GM12878 (cell line): Measurements from ENCODE around the gene CD93. TPM values are rescaled to one million over a fixed set of nuclear protein-coding genes. Genes with fewer than 3 reads are reported as not detected.
A peak's percentile ranks its signal among the peaks of the same experiment; 100 is the strongest.

Experiments
- ATAC-seq: fragments of 200-7000 bp; cut with Tn5 transposase; 3 replicates; pipeline ENCODE4 v1.9.1; 2020; ENCODE audit warnings: mild to moderate bottlenecking, moderate library complexity
- BruUV-seq: library from RNA; stranded (reverse); fragments of 400-500 nt; replicated peaks from 2 replicates; lab custom pipeline; 2021; lab: Mats Ljungman, UMichigan
- CTCF ChIA-PET: fragments of 300-600 bp; sonication (Branson Sonifier 250); formaldehyde crosslinking; extraction: SDS; loops from one replicate; lab custom pipeline; 2021; ENCODE audit warnings: inconsistent platforms; lab: Yijun Ruan, JAX
- POLR2A ChIA-PET: fragments of 350-600 bp; formaldehyde crosslinking; extraction: SDS; loops from one replicate; lab custom pipeline; 2021; ENCODE audit warnings: inconsistent platforms; lab: Charles Lee
- RAD21 ChIA-PET: fragments of 300-600 bp; sonication (Branson Sonifier 250); formaldehyde crosslinking; loops from one replicate; lab custom pipeline; 2023; ENCODE audit warnings: antibody characterized with exemption; ENCODE audit not compliant: unreplicated experiment; lab: Charles Lee
- SMC1A ChIA-PET: fragments of 300-600 bp; sonication (Branson Sonifier 250); formaldehyde crosslinking; loops from one replicate; lab custom pipeline; 2023; ENCODE audit not compliant: unreplicated experiment, uncharacterized antibody; lab: Charles Lee
- DNase-seq: peaks from one replicate; pipeline ENCODE4 v3.0.0-alpha.2; 2011; ENCODE audit warnings: low read depth, low spot score
- FAIRE-seq: peaks from 3 replicates; lab custom pipeline; 2011; peaks lifted over from hg19 to GRCh38; lab: Jason Lieb, UNC
- H2AFZ ChIP-seq: 2 replicates; pipeline ENCODE4 v1.6.0; 2011; ENCODE audit warnings: low read depth, low read length, control low read depth; ENCODE audit not compliant: control insufficient read depth
- H3K27ac ChIP-seq: 2 replicates; pipeline ENCODE4 v1.5.1; 2011; ENCODE audit warnings: control low read depth; ENCODE audit not compliant: control insufficient read depth, insufficient read depth
- H3K27me3 ChIP-seq, 2 experiments: replicated peaks in 1 of 2; 2 replicates each; pipeline versions ENCODE4 v1.6.0 to v1.6.1; 2011; ENCODE audit warnings: low read length in 1 of 2; ENCODE audit not compliant: control insufficient read depth in 2 of 2, insufficient read depth in 2 of 2
- H3K36me3 ChIP-seq, 2 experiments: 2 replicates each; pipeline ENCODE4 v1.5.1; 2011; ENCODE audit warnings: low read length in 1 of 2; ENCODE audit not compliant: control insufficient read depth in 2 of 2, insufficient read depth in 2 of 2
- H3K4me1 ChIP-seq: 2 replicates; pipeline ENCODE4 v1.6.1; 2011; ENCODE audit warnings: mild to moderate bottlenecking, low read length, moderate library complexity, mixed read lengths; ENCODE audit not compliant: control insufficient read depth, insufficient read depth
- H3K4me2 ChIP-seq: 2 replicates; pipeline ENCODE4 v1.6.0; 2011; ENCODE audit warnings: control low read depth; ENCODE audit not compliant: control insufficient read depth, insufficient read depth
- H3K4me3 ChIP-seq: fragments of 200-600 bp; sonication (generic); 2 replicates; pipeline ENCODE4 v1.5.1; 2016
- H3K79me2 ChIP-seq: 2 replicates; pipeline ENCODE4 v1.6.0; 2011; ENCODE audit warnings: low read length; ENCODE audit not compliant: control insufficient read depth, insufficient read depth
- H3K9ac ChIP-seq: 2 replicates; pipeline ENCODE4 v1.8.0; 2011; ENCODE audit warnings: low read length, control low read depth, mixed read lengths; ENCODE audit not compliant: control insufficient read depth, insufficient read depth
- H3K9me3 ChIP-seq: replicated peaks from 3 replicates; pipeline ENCODE4 v1.5.1; 2011; ENCODE audit warnings: mild to moderate bottlenecking, low read length; ENCODE audit not compliant: control insufficient read depth, insufficient read depth
- H4K20me1 ChIP-seq: 2 replicates; pipeline ENCODE4 v1.6.0; 2011; ENCODE audit not compliant: control insufficient read depth, insufficient read depth
- ASH2L ChIP-seq: fragments of 300-600, 200-600 bp; sonication (generic); IDR thresholded peaks from 2 replicates; pipeline ENCODE4 v1.6.1; 2017; ENCODE audit warnings: low read depth, mild to moderate bottlenecking, borderline replicate concordance
- CHD1 ChIP-seq: IDR thresholded peaks from 2 replicates; pipeline ENCODE4 v1.6.1; 2012; ENCODE audit warnings: low read depth, low read length, improper control_type of control experiment
- DPF2 ChIP-seq: fragments of 450-650 bp; IDR thresholded peaks from 2 replicates; pipeline ENCODE4 v1.6.1; 2017; ENCODE audit warnings: mild to moderate bottlenecking
- ETV6 ChIP-seq, 2 experiments: fragments of 450-650 bp in 1 of 2; IDR thresholded peaks in 1 of 2; conservative IDR thresholded peaks in 1 of 2; 2 replicates each; pipeline ENCODE4 v1.6.1; 2014; ENCODE audit warnings: antibody characterized with exemption in 1 of 2, borderline replicate concordance in 1 of 2, low read depth in 1 of 2, mild to moderate bottlenecking in 1 of 2, moderate library complexity in 1 of 2
- KAT2A ChIP-seq: conservative IDR thresholded peaks from 2 replicates; pipeline ENCODE4 v1.6.1; 2011; ENCODE audit warnings: low read depth, low read length; ENCODE audit not compliant: control insufficient read depth
- MYC ChIP-seq: IDR thresholded peaks from 2 replicates; pipeline ENCODE4 v1.6.1; 2011; ENCODE audit warnings: mild to moderate bottlenecking, low read length, moderate library complexity, inconsistent platforms; ENCODE audit not compliant: insufficient read depth, insufficient replicate concordance, insufficient read length, severe bottlenecking
- ZSCAN29 ChIP-seq: fragments of 450-650 bp; IDR thresholded peaks from 2 replicates; pipeline ENCODE4 v1.6.1; 2017; ENCODE audit warnings: mild to moderate bottlenecking, moderate library complexity
- WGBS: methylation state at CpG from one replicate; pipeline ENCODE4 v1.1.6; 2016; ENCODE audit warnings: low lambda C conversion rate; ENCODE audit not compliant: insufficient replicate concordance, insufficient coverage; ENCODE audit errors: missing lambda C conversion rate; 5-methylcytosine and 5-hydroxymethylcytosine counted together
- in situ Hi-C: fragments of 300-500 bp; cut with MboI; formaldehyde crosslinking; loops from 9 replicates; pipeline ENCODE4 v1.14.3; 2018; ENCODE audit warnings: mixed read lengths
- intact Hi-C: fragments of 100-400 bp; cut with micrococcal nuclease; formaldehyde crosslinking; loops from one replicate; pipeline ENCODE4 v1.14.2; 2022; ENCODE audit not compliant: unreplicated experiment
- polyA plus RNA-seq, 11 experiments: library from polyadenylated mRNA; depleted of rRNA in 4 of 11; unstranded in 6 of 11; stranded (reverse) in 5 of 11; fragments of >200 nt; fragmentation: Nextera tagmentation in 4 of 11; fragmentation: Illumina TruSeq in 1 of 11; extraction: Ambion mirVana in 4 of 11; extraction: Trizol in 1 of 11; gene quantifications; 1 replicate in 1 of 11; 2 replicates in 10 of 11; pipeline versions ENCODE4 v1.2.1 to v1.2.3, GENCODE V29; 2011 to 2016; ENCODE audit warnings: inconsistent platforms in 2 of 11, missing spikeins in 2 of 11, low read depth in 1 of 11
- total RNA-seq, 4 experiments: library from RNA; depleted of rRNA in 3 of 4; stranded (reverse); fragments of >200 nt in 3 of 4; fragmentation: Illumina TruSeq in 1 of 4; extraction: Trizol in 1 of 4; gene quantifications; 2 replicates each; pipeline versions ENCODE4 v1.2.1 to v1.2.3, GENCODE V29; 2013 to 2021
- TF ChIP-seq, protein P1 (sequence below): IDR thresholded peaks from 2 replicates; pipeline ENCODE4 v1.6.1; 2011; ENCODE audit warnings: borderline replicate concordance, low read depth, mild to moderate bottlenecking, moderate library complexity, mixed read lengths, low read length; ENCODE audit not compliant: insufficient read depth; ENCODE audit errors: extremely low read length
- TF ChIP-seq, protein P2 (sequence below): fragments of 450-650 bp; IDR thresholded peaks from 2 replicates; pipeline ENCODE4 v1.6.1; 2017; ENCODE audit warnings: low read depth, mild to moderate bottlenecking, moderate library complexity
- TF ChIP-seq, protein P3 (sequence below): IDR thresholded peaks from 2 replicates; pipeline ENCODE4 v1.6.1; 2011; ENCODE audit warnings: borderline replicate concordance, low read depth, mild to moderate bottlenecking, moderate library complexity, low read length; ENCODE audit not compliant: insufficient read depth, poor library complexity, severe bottlenecking
- TF ChIP-seq, protein P4 (sequence below): fragments of 450-650 bp; conservative IDR thresholded peaks from 2 replicates; pipeline ENCODE4 v1.6.1; 2017; ENCODE audit warnings: mild to moderate bottlenecking, moderate library complexity

The CD93 gene
- total and polyA plus RNA-seq, 10 of the 15 experiments (the other 5 are each of a cell fraction or from before 2014, with no cell fraction given) = 0.20 to 2.7 (median 0.92) TPM

DNA sequence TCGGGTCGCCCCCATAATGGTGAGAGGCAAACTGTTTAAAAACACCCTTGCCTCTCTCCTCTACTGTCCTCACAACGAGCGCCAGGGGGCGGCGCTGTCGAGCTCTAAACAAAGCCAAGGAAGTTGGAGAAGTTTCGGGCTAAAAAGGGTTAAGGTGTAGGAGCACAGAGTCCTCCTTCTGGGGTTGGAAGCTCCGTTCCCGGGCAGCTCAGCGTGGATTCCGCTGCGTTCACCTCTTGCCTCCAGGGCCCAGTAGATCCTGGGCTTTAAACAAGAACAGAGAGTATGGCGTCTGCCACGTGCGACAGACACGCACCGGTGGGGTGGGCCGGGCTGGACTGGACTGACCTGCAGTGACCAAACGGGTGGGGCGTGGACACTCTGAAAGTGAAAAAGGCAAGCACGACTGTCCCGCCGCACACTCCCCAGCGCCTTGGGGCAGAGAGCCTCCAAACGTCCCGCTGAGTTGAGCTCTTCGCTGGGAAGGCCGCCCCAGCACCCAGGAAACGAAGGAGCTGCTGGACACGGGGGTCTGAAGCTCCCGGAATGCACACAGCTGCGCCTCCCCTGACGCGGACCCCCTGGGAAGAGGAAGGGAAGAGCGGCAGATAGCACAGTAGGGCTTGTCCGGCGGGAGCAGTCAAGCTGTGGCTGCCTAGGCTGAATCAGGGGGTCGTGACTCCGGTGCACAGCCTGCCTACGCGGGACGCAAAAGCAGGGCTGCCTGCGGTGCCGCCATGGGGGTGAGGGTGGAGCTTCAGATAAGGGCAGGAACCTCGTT is 35.1 kb downstream of the CD93 start (continued):
- TF ChIP-seq MYC (no peak), CHD1 (no peak)

DNA sequence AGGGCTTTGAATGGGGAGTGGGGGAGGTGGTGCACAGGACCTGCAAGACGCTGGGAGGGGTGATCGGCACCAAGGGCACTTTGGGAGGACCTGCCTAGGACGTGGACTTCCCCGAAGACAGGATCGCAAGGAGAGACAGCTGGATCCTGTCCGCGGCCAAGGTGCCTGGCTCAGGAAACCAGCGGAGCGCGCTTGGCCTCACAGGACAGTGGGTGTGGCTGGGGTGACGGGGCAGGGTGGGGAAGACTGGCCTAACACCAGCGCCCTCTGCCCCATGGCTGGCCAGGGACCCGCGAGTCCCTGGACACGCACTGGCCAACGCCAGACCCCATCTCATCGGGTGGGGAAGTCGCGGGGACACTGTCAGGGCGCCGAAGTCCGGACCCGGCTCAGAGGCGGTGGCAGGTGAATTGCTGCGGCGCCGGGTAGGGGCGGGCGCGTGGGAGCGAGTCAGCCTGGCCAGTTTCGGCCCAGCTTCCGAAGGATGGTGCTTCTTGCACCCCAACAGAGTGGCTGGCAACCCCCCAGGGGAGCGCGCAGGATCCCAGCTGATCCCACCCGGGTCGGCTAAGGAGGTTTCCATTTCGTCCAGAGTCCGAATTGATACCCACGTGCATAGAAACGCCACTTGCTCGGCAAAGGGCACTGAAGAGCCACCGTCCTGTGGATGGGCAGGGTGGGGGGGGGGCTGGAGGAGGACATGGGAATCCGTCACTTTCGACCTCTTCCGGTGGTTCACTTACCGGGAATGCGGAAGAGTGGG is 35.9 kb downstream of the CD93 start:
- H3K36me3 ChIP-seq = no peaks in the 10 kb centered on the region; a peak in 1 of 4 replicates
- SMC1A ChIA-PET = interaction anchor here (0.7 to 4.8 kb wide), 11 partner anchors 12 to 184 kb away, joined by 3 to 32 read pairs (median 6); partner anchors contain the start of gene CD93
- H3K27ac ChIP-seq = no peak overlapping the region
- H3K79me2 ChIP-seq = no peaks in the 10 kb centered on the region
- CTCF ChIA-PET = interaction anchor here (0.7 to 5.3 kb wide), 22 partner anchors 11 to 360 kb away, joined by 3 to 34 read pairs (median 6); partner anchors contain the start of gene NXT1
- no peak overlapping the region for H3K9ac ChIP-seq
- no peaks in the 10 kb centered on the region; the same call in 2 of the 3 replicates for H3K9me3 ChIP-seq
- no TSS peak for BruUV-seq
- H3K27me3 ChIP-seq = peaks cover 8% of the 10 kb centered on the region in 2 experiments; a peak in 3 of 4 replicates
- ATAC-seq (no peak; the same call in 2 of the 3 replicates), DNase-seq (no peak), FAIRE-seq (no peak)
- no peaks in the 10 kb centered on the region for H4K20me1 ChIP-seq
- no peak overlapping the region for H3K4me3 ChIP-seq
- intact Hi-C loops = loop anchor here (5.0 to 10.0 kb wide), 2 partner anchors 152 to 295 kb away; no protein-coding TSS in a partner anchor
- WGBS = 26% methylated on average over 38 of the region's 48 CpGs
- H3K4me2 ChIP-seq = peak overlapping the region; percentile 17; the same call in 1 of the 2 replicates
- H2AFZ ChIP-seq = no peak overlapping the region
- in situ Hi-C loops = no loop called here
- POLR2A ChIA-PET = interaction anchor here (1.0 to 1.5 kb wide), 2 partner anchors 67 to 151 kb away, joined by 3 to 5 read pairs; no protein-coding TSS in a partner anchor
- RAD21 ChIA-PET = interaction anchor here (0.9 to 3.5 kb wide), 11 partner anchors 29 to 320 kb away, joined by 3 to 25 read pairs (median 5); no protein-coding TSS in a partner anchor
- H3K4me1 ChIP-seq = no peaks in the 10 kb centered on the region
- TF ChIP-seq, protein P1, sequence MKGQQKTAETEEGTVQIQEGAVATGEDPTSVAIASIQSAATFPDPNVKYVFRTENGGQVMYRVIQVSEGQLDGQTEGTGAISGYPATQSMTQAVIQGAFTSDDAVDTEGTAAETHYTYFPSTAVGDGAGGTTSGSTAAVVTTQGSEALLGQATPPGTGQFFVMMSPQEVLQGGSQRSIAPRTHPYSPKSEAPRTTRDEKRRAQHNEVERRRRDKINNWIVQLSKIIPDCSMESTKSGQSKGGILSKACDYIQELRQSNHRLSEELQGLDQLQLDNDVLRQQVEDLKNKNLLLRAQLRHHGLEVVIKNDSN = no peak
- TF ChIP-seq DPF2 (no peak), ETV6 (conservative IDR thresholded peaks at IDR 0.05 in 1 of 2, IDR thresholded peaks at IDR 0.05 in 1 of 2; ENCODE audit: borderline replicate concordance in 1 of 2, low read depth in 1 of 2) (no peak), ZSCAN29 (no peak), ASH2L (no peak), KAT2A (no peak)
- TF ChIP-seq, protein P2, sequence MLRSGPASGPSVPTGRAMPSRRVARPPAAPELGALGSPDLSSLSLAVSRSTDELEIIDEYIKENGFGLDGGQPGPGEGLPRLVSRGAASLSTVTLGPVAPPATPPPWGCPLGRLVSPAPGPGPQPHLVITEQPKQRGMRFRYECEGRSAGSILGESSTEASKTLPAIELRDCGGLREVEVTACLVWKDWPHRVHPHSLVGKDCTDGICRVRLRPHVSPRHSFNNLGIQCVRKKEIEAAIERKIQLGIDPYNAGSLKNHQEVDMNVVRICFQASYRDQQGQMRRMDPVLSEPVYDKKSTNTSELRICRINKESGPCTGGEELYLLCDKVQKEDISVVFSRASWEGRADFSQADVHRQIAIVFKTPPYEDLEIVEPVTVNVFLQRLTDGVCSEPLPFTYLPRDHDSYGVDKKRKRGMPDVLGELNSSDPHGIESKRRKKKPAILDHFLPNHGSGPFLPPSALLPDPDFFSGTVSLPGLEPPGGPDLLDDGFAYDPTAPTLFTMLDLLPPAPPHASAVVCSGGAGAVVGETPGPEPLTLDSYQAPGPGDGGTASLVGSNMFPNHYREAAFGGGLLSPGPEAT = no peak
- TF ChIP-seq, protein P3, sequence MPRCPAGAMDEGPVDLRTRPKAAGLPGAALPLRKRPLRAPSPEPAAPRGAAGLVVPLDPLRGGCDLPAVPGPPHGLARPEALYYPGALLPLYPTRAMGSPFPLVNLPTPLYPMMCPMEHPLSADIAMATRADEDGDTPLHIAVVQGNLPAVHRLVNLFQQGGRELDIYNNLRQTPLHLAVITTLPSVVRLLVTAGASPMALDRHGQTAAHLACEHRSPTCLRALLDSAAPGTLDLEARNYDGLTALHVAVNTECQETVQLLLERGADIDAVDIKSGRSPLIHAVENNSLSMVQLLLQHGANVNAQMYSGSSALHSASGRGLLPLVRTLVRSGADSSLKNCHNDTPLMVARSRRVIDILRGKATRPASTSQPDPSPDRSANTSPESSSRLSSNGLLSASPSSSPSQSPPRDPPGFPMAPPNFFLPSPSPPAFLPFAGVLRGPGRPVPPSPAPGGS = no peak
- TF ChIP-seq, protein P4, sequence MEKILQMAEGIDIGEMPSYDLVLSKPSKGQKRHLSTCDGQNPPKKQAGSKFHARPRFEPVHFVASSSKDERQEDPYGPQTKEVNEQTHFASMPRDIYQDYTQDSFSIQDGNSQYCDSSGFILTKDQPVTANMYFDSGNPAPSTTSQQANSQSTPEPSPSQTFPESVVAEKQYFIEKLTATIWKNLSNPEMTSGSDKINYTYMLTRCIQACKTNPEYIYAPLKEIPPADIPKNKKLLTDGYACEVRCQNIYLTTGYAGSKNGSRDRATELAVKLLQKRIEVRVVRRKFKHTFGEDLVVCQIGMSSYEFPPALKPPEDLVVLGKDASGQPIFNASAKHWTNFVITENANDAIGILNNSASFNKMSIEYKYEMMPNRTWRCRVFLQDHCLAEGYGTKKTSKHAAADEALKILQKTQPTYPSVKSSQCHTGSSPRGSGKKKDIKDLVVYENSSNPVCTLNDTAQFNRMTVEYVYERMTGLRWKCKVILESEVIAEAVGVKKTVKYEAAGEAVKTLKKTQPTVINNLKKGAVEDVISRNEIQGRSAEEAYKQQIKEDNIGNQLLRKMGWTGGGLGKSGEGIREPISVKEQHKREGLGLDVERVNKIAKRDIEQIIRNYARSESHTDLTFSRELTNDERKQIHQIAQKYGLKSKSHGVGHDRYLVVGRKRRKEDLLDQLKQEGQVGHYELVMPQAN = no peak
